ENCODE data around the gene THADA. TPM values are rescaled to one million over a fixed set of nuclear protein-coding genes. Genes with fewer than 3 reads are reported as not detected.

THADA gene
- polyA plus RNA-seq, 1 donor (not counting 4 experiments of a cell fraction or from before 2014, with no cell fraction given), result 22.6 TPM

GRCh38 chr2:43427032-43427424 lies 168.8 kb downstream of the THADA start:
- TF ChIP-seq EZH2 (IDR thresholded peaks at IDR 0.05; ENCODE audit: low read length) (no peak), CTCF (optimal IDR thresholded peaks at IDR 0.05 in 1 of 3, IDR thresholded peaks at IDR 0.05 in 1 of 3, conservative IDR thresholded peaks at IDR 0.05 in 1 of 3; ENCODE audit: extremely low read depth in 1 of 3, insufficient read depth in 2 of 3, low read length in 3 of 3) (no peak)

DNA sequence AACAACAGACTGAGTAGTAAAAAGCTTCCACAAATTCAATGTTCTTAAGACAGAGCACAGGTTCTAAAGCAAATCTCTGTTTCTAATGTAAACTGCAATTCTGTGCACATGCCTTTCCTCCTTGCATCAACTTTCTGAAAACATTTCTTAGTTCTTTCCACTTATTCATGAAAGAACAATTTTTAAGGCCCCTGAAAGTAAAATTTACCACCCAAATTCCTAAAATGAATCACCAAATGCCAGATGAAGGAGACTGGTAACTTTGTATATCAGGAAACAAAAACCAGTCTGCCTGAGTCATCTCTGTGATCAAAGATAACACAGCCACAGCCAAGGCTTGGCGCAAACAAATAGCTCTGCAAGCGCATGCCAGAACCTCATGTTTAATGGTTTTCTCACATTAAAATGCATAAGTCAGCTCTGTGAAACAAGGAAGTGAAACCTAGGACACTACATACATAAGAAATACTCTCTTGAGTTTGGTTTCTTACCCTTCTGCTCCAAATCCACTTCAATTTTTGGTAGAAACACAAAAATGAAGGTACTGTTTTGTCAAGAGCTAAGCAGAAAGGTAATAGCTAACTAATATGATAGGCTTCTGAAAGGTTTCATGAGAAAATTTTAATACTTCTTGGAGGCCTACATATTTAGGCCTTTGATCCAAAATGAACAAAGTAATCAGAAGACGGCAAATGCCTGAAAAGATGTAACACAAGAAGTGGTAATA lies 169.4 kb downstream of the THADA start:
- Histone ChIP-seq H3K4me1 (ENCODE audit: control insufficient read depth, extremely low read depth, insufficient read depth, low read length) (peaks cover 23% of the 10 kb centered on the region), H3K79me2 (ENCODE audit: control insufficient read depth, insufficient read depth, low read length) (no peaks in the 10 kb centered on the region), H3K27ac (ENCODE audit: control insufficient read depth, insufficient read depth, low read length) (peak overlapping the region; percentile 84), H2AFZ (ENCODE audit: control insufficient read depth, low read length) (peak overlapping the region; percentile 14), H3K27me3 (ENCODE audit: control insufficient read depth, extremely low read depth, insufficient read depth, low read length) (no peaks in the 10 kb centered on the region), H3K9me1 (ENCODE audit: control insufficient read depth, extremely low read depth, insufficient read depth, low read length) (no peaks in the 10 kb centered on the region), H3K36me3 (ENCODE audit: control insufficient read depth in 2 of 2, extremely low read depth in 1 of 2, insufficient read depth in 2 of 2, low read length in 2 of 2) (peaks cover 0 to 7% of the 10 kb centered on the region in 2 experiments), H3K9me3 (ENCODE audit: control insufficient read depth, low read depth, low read length) (no peaks in the 10 kb centered on the region), H3K9ac (ENCODE audit: control insufficient read depth, extremely low read depth, insufficient read depth, low read length) (peak overlapping the region; percentile 41), H3K4me2 (ENCODE audit: control insufficient read depth, extremely low read depth, insufficient read depth, low read depth, low read length) (peak overlapping the region; percentile 73), H3K4me3 (ENCODE audit: control insufficient read depth in 2 of 3, extremely low read depth in 1 of 3, insufficient read depth in 2 of 3, low read depth in 1 of 3, low read length in 3 of 3) (no peak overlapping the region), H4K20me1 (ENCODE audit: control insufficient read depth, extremely low read depth, insufficient read depth, low read length) (no peaks in the 10 kb centered on the region)
- TF ChIP-seq CTCF (optimal IDR thresholded peaks at IDR 0.05 in 1 of 3, IDR thresholded peaks at IDR 0.05 in 1 of 3, conservative IDR thresholded peaks at IDR 0.05 in 1 of 3; ENCODE audit: extremely low read depth in 1 of 3, insufficient read depth in 2 of 3, low read length in 3 of 3) (no peak), EZH2 (IDR thresholded peaks at IDR 0.05; ENCODE audit: low read length) (no peak)
- DNase-seq (ENCODE audit: low read depth, low spot score) (peak; percentile 35), FAIRE-seq (peak; percentile 89)
- dilution Hi-C loops (cut with MboI; ENCODE audit: extremely low pct_ligation_motif_present, low sequenced_read_pairs), result no loop called here

More at GRCh38 chr2:43427032-43427424, 168.8 kb downstream of the THADA start:
- Histone ChIP-seq H4K20me1 (ENCODE audit: control insufficient read depth, extremely low read depth, insufficient read depth, low read length) (no peaks in the 10 kb centered on the region), H3K9ac (ENCODE audit: control insufficient read depth, extremely low read depth, insufficient read depth, low read length) (peak overlapping the region; percentile 41), H3K4me2 (ENCODE audit: control insufficient read depth, extremely low read depth, insufficient read depth, low read depth, low read length) (peak overlapping the region; percentile 73), H3K9me1 (ENCODE audit: control insufficient read depth, extremely low read depth, insufficient read depth, low read length) (no peaks in the 10 kb centered on the region), H3K27me3 (ENCODE audit: control insufficient read depth, extremely low read depth, insufficient read depth, low read length) (no peaks in the 10 kb centered on the region), H3K9me3 (ENCODE audit: control insufficient read depth, low read depth, low read length) (no peaks in the 10 kb centered on the region), H3K79me2 (ENCODE audit: control insufficient read depth, insufficient read depth, low read length) (no peaks in the 10 kb centered on the region), H2AFZ (ENCODE audit: control insufficient read depth, low read length) (peak overlapping the region; percentile 14), H3K36me3 (ENCODE audit: control insufficient read depth in 2 of 2, extremely low read depth in 1 of 2, insufficient read depth in 2 of 2, low read length in 2 of 2) (peaks cover 0 to 7% of the 10 kb centered on the region in 2 experiments), H3K4me3 (ENCODE audit: control insufficient read depth in 2 of 3, extremely low read depth in 1 of 3, insufficient read depth in 2 of 3, low read depth in 1 of 3, low read length in 3 of 3) (no peak overlapping the region), H3K27ac (ENCODE audit: control insufficient read depth, insufficient read depth, low read length) (peak overlapping the region; percentile 84), H3K4me1 (ENCODE audit: control insufficient read depth, extremely low read depth, insufficient read depth, low read length) (peaks cover 19% of the 10 kb centered on the region)
- no peak for DNase-seq (ENCODE audit: low read depth, low spot score)
- dilution Hi-C loops (cut with MboI; ENCODE audit: extremely low pct_ligation_motif_present, low sequenced_read_pairs), result no loop called here
- FAIRE-seq, result no peak

Measured in keratinocyte (primary cell).